Measurements from ENCODE around the gene ARHGAP22.

GRCh38 chr10:48523820-48524758 lies 80.8 kb downstream of the ARHGAP22 start:
- TF ChIP-seq EZH2 (IDR thresholded peaks at IDR 0.05; ENCODE audit: insufficient read depth, poor library complexity, severe bottlenecking) (no peak), EZH2phosphoT487 (IDR thresholded peaks at IDR 0.05; ENCODE audit: insufficient read depth, low read depth) (no peak)
